GM18907 (cell line): Measurements from ENCODE around the gene FKBP11.
"Not testable (repeated sequence)": the region's sequence is repeated elsewhere in the genome, so short reads cannot be mapped to it uniquely, and the experiment has no call there.

ENCODE experiments used
- ATAC-seq: cut with Tn5 transposase; IDR thresholded peaks from one replicate; pipeline ENCODE4 v1.9.1; 2021; ENCODE audit warnings: mild to moderate bottlenecking, moderate library complexity; ENCODE audit not compliant: unreplicated experiment

Gene FKBP11

GRCh38 chr12:48917857-48918537 is 7.3 kb downstream of the FKBP11 start:
- no peak for ATAC-seq

DNA sequence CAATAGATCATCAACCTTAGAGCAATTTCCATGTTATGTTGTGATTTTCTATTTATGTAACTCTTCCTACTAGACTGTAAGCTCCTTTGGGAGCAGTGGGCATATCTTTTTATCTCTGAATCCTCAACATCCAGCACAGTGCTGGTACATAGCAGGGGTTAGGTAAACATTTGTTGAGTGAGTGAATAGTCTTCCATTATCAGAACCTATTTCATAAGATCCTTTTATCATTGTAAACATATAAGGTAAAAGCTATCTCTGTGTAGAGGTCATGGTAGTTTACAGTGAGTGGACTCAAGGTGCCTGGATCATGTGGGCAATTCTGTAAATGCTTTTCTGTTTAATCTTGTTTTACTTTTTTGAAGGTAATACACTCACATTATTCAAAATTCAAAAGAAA is 15.1 kb downstream of the FKBP11 start:
- no peak for ATAC-seq

- ATAC-seq, result not testable (repeated sequence)
Observed at GRCh38 chr12:48909698-48910097, 15.6 kb downstream of the FKBP11 start.

- no peak for ATAC-seq
Observed at GRCh38 chr12:48907245-48907644, 18.0 kb downstream of the FKBP11 start.

DNA sequence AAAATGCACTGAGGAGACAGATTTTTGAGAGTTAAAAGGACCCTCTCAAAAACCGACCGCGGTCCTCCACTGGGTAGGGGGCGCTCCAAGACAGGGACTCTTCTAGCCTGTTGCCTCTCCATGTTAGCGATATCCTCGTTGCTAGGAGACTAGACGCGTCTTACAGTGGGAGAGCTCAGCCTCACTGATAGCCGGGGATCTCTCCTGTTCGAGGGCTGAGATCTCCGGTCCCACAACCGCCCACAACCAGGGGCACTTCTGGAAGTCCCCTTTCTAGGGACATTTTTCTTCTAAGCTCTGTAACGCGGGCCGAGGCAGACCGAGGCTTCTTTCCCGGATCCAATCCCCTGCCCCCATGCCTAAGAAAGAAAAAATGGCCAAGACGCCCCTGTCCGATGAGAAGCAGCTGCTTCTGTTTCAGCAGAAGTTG is 21.3 kb downstream of the FKBP11 start:
- ATAC-seq, result no peak

GRCh38 chr12:48903363-48903981 is 21.8 kb downstream of the FKBP11 start:
- no peak for ATAC-seq

- peak; percentile 71 for ATAC-seq
Observed at GRCh38 chr12:48901278-48901677, 24.0 kb downstream of the FKBP11 start.

- no peak for ATAC-seq
Observed at GRCh38 chr12:48899651-48900050, 25.6 kb downstream of the FKBP11 start.

- ATAC-seq, result no peak
Observed at GRCh38 chr12:48894271-48894670, 31.0 kb downstream of the FKBP11 start.

GRCh38 chr12:48890657-48891418 is 34.5 kb downstream of the FKBP11 start:
- ATAC-seq, result peak; percentile 53

GRCh38 chr12:48889679-48890078 is 35.6 kb downstream of the FKBP11 start:
- no peak for ATAC-seq

- no peak for ATAC-seq
Observed at GRCh38 chr12:48883305-48884161, 41.8 kb downstream of the FKBP11 start.

- no peak for ATAC-seq
Observed at GRCh38 chr12:48882972-48883304, 42.4 kb downstream of the FKBP11 start.

- no peak for ATAC-seq
Observed at GRCh38 chr12:48882315-48882687, 43.0 kb downstream of the FKBP11 start.

DNA sequence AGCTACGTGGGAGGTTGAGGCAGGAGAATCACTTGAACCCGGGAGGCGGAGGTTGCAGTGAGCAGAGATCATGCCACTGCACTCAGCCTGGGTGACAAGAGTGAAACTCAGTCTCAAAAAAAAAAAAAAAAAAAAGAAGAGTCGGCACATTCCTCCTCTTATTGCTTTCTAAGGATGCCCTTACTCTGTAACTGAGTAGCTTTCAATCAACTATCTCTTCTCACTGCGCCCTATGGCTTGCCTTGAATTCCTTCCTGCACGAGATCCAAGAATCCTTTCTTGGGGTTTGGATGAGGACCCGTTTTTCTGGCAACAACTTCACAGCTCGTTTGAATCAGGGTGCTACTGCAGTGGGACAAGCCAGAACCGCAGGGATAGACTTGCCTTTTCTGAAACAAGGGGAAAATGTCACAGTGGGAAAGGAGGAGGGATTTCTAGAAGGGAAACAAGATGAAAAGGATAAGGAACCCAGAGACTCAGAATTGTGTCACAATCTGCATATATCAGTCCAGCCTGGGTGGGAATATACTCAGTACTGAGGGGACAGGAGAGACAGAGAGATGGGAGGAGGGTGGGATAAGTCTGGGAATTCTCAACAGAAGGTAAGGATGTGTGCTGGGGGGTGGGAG is 43.5 kb downstream of the FKBP11 start:
- no peak for ATAC-seq

DNA sequence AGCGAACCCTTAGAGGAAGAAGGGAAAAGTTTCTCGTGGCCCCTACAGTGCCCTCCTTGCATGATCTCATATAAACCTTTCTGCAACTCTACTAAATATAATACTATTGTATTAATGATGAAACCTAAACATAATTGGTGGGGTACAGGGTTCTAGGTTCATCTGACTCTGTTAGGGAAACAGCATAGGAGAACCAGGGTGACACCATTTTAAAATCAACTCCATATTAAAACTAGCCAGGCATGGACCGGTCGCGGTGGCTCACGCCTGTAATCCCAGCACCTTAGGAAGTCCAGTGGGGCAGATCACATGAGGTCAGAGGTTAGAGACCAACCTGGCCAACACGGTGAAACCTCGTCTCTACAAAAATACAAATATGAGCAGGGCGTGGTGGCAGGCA is 44.6 kb downstream of the FKBP11 start:
- no peak for ATAC-seq

DNA sequence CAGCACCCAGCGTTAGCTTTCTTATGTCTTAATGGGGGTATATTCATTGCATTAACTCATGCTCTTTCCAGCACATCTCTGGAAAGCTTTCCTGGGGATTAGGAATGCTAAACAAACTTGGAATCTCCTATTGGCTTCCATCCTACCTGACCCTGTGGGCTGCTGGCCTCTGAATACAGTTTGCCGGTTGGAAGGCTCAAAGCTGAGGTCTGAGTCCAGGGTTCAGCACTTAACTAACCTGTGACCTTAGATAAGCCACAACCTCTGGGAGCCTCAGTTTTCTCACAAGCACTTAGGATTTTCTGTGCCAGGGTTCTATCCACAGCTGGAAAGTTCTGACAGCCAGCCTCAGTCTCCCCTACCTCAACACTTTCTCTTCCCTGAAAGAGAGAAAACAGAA is 46.7 kb downstream of the FKBP11 start:
- ATAC-seq, result no peak

- no peak for ATAC-seq
Observed at GRCh38 chr12:48875944-48876515, 49.3 kb downstream of the FKBP11 start.

DNA sequence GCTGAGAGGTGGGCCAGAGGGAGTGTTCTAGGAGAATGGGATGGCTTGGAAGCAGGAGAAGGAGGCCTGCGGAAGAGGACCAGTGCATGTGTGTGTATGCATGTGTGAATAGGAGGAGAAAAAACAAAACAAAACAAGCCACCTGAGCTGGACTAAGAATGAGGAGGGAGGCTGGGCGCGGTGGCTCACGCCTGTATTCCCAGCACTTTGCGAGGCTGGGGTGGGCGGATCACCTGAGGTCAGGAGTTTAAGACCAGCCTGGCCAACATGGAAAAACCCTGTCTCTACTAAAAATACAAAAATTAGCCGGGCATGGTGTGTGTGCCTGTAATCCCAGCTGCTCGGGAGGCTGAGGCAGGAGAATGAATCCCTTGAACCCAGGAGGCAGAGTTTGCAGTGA is 51.8 kb downstream of the FKBP11 start:
- not testable (repeated sequence) for ATAC-seq

DNA sequence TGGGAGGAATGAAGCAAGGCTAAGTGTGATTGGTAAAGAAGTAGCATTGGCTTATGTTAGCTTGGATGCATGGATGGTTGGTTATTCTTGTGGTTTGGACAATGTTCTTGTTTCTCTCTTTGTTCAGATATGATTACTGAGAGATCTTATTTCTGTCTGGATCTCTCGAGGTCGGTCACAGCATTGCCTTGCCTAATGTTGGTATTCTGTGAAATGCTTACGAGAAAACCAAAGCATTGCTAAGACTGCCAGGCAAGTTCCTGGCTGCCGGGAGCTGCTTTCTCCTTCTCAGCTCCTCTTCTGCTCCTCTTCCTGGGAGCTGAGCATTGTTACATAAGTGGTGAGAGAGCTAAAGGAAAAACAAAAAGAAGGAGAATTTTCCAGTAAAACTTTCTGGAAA is 52.2 kb downstream of the FKBP11 start:
- no peak for ATAC-seq
